Hematopoietic multipotent progenitor cell treated with erythropoietin and hydrocortisone succinate and interleukin-3 and kit ligand, for 6 days (in vitro differentiated cells): ENCODE data around the gene ZNF318.
A peak's percentile ranks its signal among the peaks of the same experiment; 100 is the strongest.
"Not testable (repeated sequence)": the region's sequence is repeated elsewhere in the genome, so short reads cannot be mapped to it uniquely, and the experiment has no call there.

Experiments used
- DNase-seq: peaks from one replicate; pipeline ENCODE4 v3.0.0-alpha.2; 2015

ZNF318 gene

GRCh38 chr6:43386492-43386891 lies 17.0 kb upstream of the ZNF318 start:
- peak; percentile 65 for DNase-seq

- DNase-seq = no peak
These were observed 13.7 kb upstream of the ZNF318 start for GRCh38 chr6:43383021-43383667.

- DNase-seq = not testable (repeated sequence)
These were observed 11.4 kb upstream of the ZNF318 start for GRCh38 chr6:43380858-43381257.

- no peak for DNase-seq
These were observed 9.2 kb upstream of the ZNF318 start for GRCh38 chr6:43378631-43379030.

- DNase-seq = no peak
These were observed 8.3 kb upstream of the ZNF318 start for GRCh38 chr6:43377710-43378229.

GRCh38 chr6:43376551-43376981 lies 7.1 kb upstream of the ZNF318 start:
- no peak for DNase-seq

GRCh38 chr6:43375693-43376092 lies 6.2 kb upstream of the ZNF318 start:
- no peak for DNase-seq

- no peak for DNase-seq
These were observed 3.9 kb upstream of the ZNF318 start for GRCh38 chr6:43373252-43373875.

GRCh38 chr6:43370003-43370580 lies 645 bp upstream of the ZNF318 start:
- not testable (repeated sequence) for DNase-seq

GRCh38 chr6:43368259-43369160 lies 937 bp downstream of the ZNF318 start:
- peak; percentile 57 for DNase-seq

GRCh38 chr6:43367245-43367984 lies 2.0 kb downstream of the ZNF318 start:
- DNase-seq = peak; percentile 25

GRCh38 chr6:43361269-43361668 lies 8.2 kb downstream of the ZNF318 start:
- no peak for DNase-seq

- DNase-seq = no peak
These were observed 9.6 kb downstream of the ZNF318 start for GRCh38 chr6:43359831-43360230.

GRCh38 chr6:43359381-43359780 lies 10.1 kb downstream of the ZNF318 start:
- DNase-seq = no peak

GRCh38 chr6:43355862-43356590 lies 13.4 kb downstream of the ZNF318 start:
- peak; percentile 15 for DNase-seq

- DNase-seq = not testable (repeated sequence)
These were observed 17.5 kb downstream of the ZNF318 start for GRCh38 chr6:43351951-43352350.

GRCh38 chr6:43347444-43347843 lies 22.0 kb downstream of the ZNF318 start:
- no peak for DNase-seq

- no peak for DNase-seq
These were observed 22.4 kb downstream of the ZNF318 start for GRCh38 chr6:43347021-43347420.

GRCh38 chr6:43346243-43346642 lies 23.2 kb downstream of the ZNF318 start:
- not testable (repeated sequence) for DNase-seq

- DNase-seq = no peak
These were observed 30.3 kb downstream of the ZNF318 start for GRCh38 chr6:43339168-43339567.

GRCh38 chr6:43338243-43338642 lies 31.2 kb downstream of the ZNF318 start:
- no peak for DNase-seq

GRCh38 chr6:43336382-43336781 lies 33.1 kb downstream of the ZNF318 start:
- DNase-seq = no peak
